SK-N-SH (cell line): Measurements from ENCODE around the gene CSNK2A2. TPM values are rescaled to one million over a fixed set of nuclear protein-coding genes. Genes with fewer than 3 reads are reported as not detected.

Experiments
- CTCF ChIA-PET: fragments of 300-600, 350-600 bp; formaldehyde crosslinking; extraction: SDS; loops from one replicate; lab custom pipeline; 2021; lab: Yijun Ruan, JAX
- POLR2A ChIA-PET: fragments of 350-600 bp; sonication (Branson Sonifier 250); formaldehyde crosslinking; extraction: SDS; loops from one replicate; lab custom pipeline; 2020; ENCODE audit warnings: antibody characterized with exemption, inconsistent platforms; lab: Yijun Ruan, JAX
- DNase-seq: peaks from one replicate; pipeline ENCODE4 v3.0.0; 2012
- H2AFZ ChIP-seq: fragments of 200-600 bp; sonication (generic); 2 replicates; pipeline ENCODE4 v1.8.1; 2016; ENCODE audit warnings: antibody characterized with exemption, mild to moderate bottlenecking, low read depth
- H3F3A ChIP-seq: fragments of 200-600 bp; sonication (generic); replicated peaks from 2 replicates; pipeline ENCODE3; 2016; ENCODE audit warnings: antibody characterized with exemption, mild to moderate bottlenecking; ENCODE audit not compliant: insufficient read depth
- H3K27ac ChIP-seq, 2 experiments: fragments of 200-500 bp in 1 of 2; fragments of 200-600 bp in 1 of 2; sonication (Bioruptor generic) in 1 of 2; sonication (generic), shearing (Covaris generic) in 1 of 2; 2 replicates each; pipeline versions ENCODE4 v1.5.1 to v1.6.1; 2014 to 2016; ENCODE audit warnings: low read depth in 2 of 2, inconsistent platforms in 1 of 2, low read length in 1 of 2, mild to moderate bottlenecking in 1 of 2, mixed read lengths in 1 of 2
- H3K27me3 ChIP-seq: fragments of 200-600 bp; sonication (generic), shearing (Covaris generic); 2 replicates; pipeline ENCODE4 v1.6.1; 2016; ENCODE audit warnings: mixed run types; ENCODE audit not compliant: insufficient read depth
- H3K36me3 ChIP-seq, 2 experiments: fragments of 200-500 bp in 1 of 2; fragments of 200-600 bp in 1 of 2; sonication (Bioruptor generic) in 1 of 2; sonication (generic) in 1 of 2; replicated peaks in 1 of 2; 2 replicates each; pipeline versions ENCODE3 to v1.5.1; 2014 to 2016; ENCODE audit warnings: low read length in 1 of 2, mild to moderate bottlenecking in 1 of 2; ENCODE audit not compliant: insufficient read depth in 2 of 2, control insufficient read depth in 1 of 2
- H3K4me1 ChIP-seq, 2 experiments: fragments of 200-500 bp in 1 of 2; fragments of 200-600 bp in 1 of 2; sonication (Bioruptor generic) in 1 of 2; sonication (generic), shearing (Covaris generic) in 1 of 2; 2 replicates each; pipeline versions ENCODE4 v1.5.1 to v1.6.1; 2014 to 2016; ENCODE audit warnings: low read depth in 1 of 2, low read length in 1 of 2, mixed run types in 1 of 2; ENCODE audit not compliant: insufficient read depth in 2 of 2, control insufficient read depth in 1 of 2
- H3K4me2 ChIP-seq: fragments of 200-600 bp; sonication (generic), shearing (Covaris generic); 2 replicates; pipeline ENCODE4 v1.6.1; 2017; ENCODE audit warnings: mixed run types
- H3K4me3 ChIP-seq, 2 experiments: fragments of 200-500 bp in 1 of 2; fragments of 200-600 bp in 1 of 2; sonication (Bioruptor generic) in 1 of 2; sonication (generic), shearing (Covaris generic) in 1 of 2; 2 replicates each; pipeline versions ENCODE4 v1.5.1 to v1.8.1; 2014 to 2016; ENCODE audit warnings: low read depth in 2 of 2, inconsistent platforms in 1 of 2, low read length in 1 of 2, mild to moderate bottlenecking in 1 of 2, mixed read lengths in 1 of 2, moderate library complexity in 1 of 2
- H3K79me2 ChIP-seq: fragments of 200-600 bp; sonication (generic); 2 replicates; pipeline ENCODE4 v1.8.1; 2017; ENCODE audit warnings: mild to moderate bottlenecking; ENCODE audit not compliant: insufficient read depth
- H3K9ac ChIP-seq: fragments of 200-600 bp; sonication (generic); 2 replicates; pipeline ENCODE4 v1.6.1; 2017; ENCODE audit warnings: mixed run types
- H3K9me2 ChIP-seq: fragments of 200-600 bp; sonication (generic); 2 replicates; pipeline ENCODE4 v1.6.1; 2017; ENCODE audit warnings: mixed run types
- H3K9me3 ChIP-seq: fragments of 200-600 bp; sonication (generic); 2 replicates; pipeline ENCODE4 v1.6.1; 2017; ENCODE audit warnings: mixed run types, mild to moderate bottlenecking, moderate library complexity
- H4K20me1 ChIP-seq: fragments of 200-600 bp; sonication (generic); 2 replicates; pipeline ENCODE4 v1.6.1; 2017; ENCODE audit warnings: mild to moderate bottlenecking, mixed run types; ENCODE audit not compliant: insufficient read depth
- CHD2 ChIP-seq: fragments of 150-350 bp; IDR thresholded peaks from 2 replicates; pipeline ENCODE4 v1.6.1; 2018; ENCODE audit warnings: low read length; ENCODE audit not compliant: partially characterized antibody
- EP300 ChIP-seq, 2 experiments: IDR thresholded peaks; 2 replicates each; pipeline versions ENCODE4 v1.4.0 to v1.6.1; 2012; ENCODE audit warnings: borderline replicate concordance in 1 of 2, low read depth in 1 of 2, low read length in 1 of 2
- EZH2phosphoT487 ChIP-seq: fragments of 200-600 bp; sonication (generic); IDR thresholded peaks from 2 replicates; pipeline ENCODE4 v1.6.1; 2017; ENCODE audit warnings: low read depth, mixed run types, mild to moderate bottlenecking, antibody characterized with exemption, moderate library complexity, borderline replicate concordance
- FOSL2 ChIP-seq: IDR thresholded peaks from 2 replicates; pipeline ENCODE4 v1.4.0; 2012; ENCODE audit warnings: low read depth, mild to moderate bottlenecking, moderate library complexity, borderline replicate concordance
- FOXJ3 ChIP-seq: sonication (generic); formaldehyde crosslinking; IDR thresholded peaks from 2 replicates; pipeline ENCODE4 v1.5.1; 2020; ENCODE audit warnings: mild to moderate bottlenecking, missing genetic modification reagents
- GABPA ChIP-seq: IDR thresholded peaks from 2 replicates; pipeline ENCODE4 v1.4.0; 2012; ENCODE audit warnings: low read depth, mild to moderate bottlenecking
- GATA2 ChIP-seq: sonication (generic); formaldehyde crosslinking; IDR thresholded peaks from 2 replicates; pipeline ENCODE4 v1.5.0; 2020; ENCODE audit warnings: mild to moderate bottlenecking, missing genetic modification reagents
- IRF3 ChIP-seq: fragments of 150-350 bp; IDR thresholded peaks from 2 replicates; pipeline ENCODE4 v1.6.1; 2016; ENCODE audit warnings: mild to moderate bottlenecking, low read depth, low read length
- JUND ChIP-seq: IDR thresholded peaks from 2 replicates; pipeline ENCODE4 v1.4.0; 2012
- MAX ChIP-seq: IDR thresholded peaks from 2 replicates; pipeline ENCODE4 v1.4.0; 2012; ENCODE audit warnings: low read depth
- NRF1 ChIP-seq: IDR thresholded peaks from 2 replicates; pipeline ENCODE4 v1.6.1; 2012; ENCODE audit warnings: low read depth, mild to moderate bottlenecking, low read length
- POLR2AphosphoS5 ChIP-seq: IDR thresholded peaks from 2 replicates; pipeline ENCODE4 v1.6.1; 2012; ENCODE audit warnings: low read depth, low read length
- RCOR1 ChIP-seq: fragments of 150-350 bp; IDR thresholded peaks from 2 replicates; pipeline ENCODE4 v1.6.1; 2017; ENCODE audit warnings: antibody characterized with exemption, low read length
- REST ChIP-seq: IDR thresholded peaks from 2 replicates; pipeline ENCODE4 v1.6.1; 2012; ENCODE audit warnings: mild to moderate bottlenecking, low read depth, low read length, moderate library complexity
- RXRA ChIP-seq: IDR thresholded peaks from 2 replicates; pipeline ENCODE4 v1.4.0; 2012; ENCODE audit warnings: low read depth, mild to moderate bottlenecking, borderline replicate concordance
- SMC3 ChIP-seq: IDR thresholded peaks from 2 replicates; pipeline ENCODE4 v1.6.1; 2012; ENCODE audit warnings: low read depth, low read length, improper control_type of control experiment
- TAF1 ChIP-seq: IDR thresholded peaks from 2 replicates; pipeline ENCODE4 v1.6.1; 2012; ENCODE audit warnings: low read depth, mild to moderate bottlenecking, low read length, moderate library complexity, borderline replicate concordance
- TCF12 ChIP-seq: IDR thresholded peaks from 2 replicates; pipeline ENCODE4 v1.4.0; 2012
- TEAD4 ChIP-seq: IDR thresholded peaks from 2 replicates; pipeline ENCODE4 v1.4.0; 2012; ENCODE audit warnings: mild to moderate bottlenecking, borderline replicate concordance; ENCODE audit not compliant: insufficient read depth
- ZBTB33 ChIP-seq: IDR thresholded peaks from 2 replicates; pipeline ENCODE4 v1.4.0; 2012; ENCODE audit warnings: low read depth, borderline replicate concordance
- WGBS: methylation state at CpG from one replicate; pipeline ENCODE4 v1.1.6; 2017; ENCODE audit warnings: low lambda C conversion rate; 5-methylcytosine and 5-hydroxymethylcytosine counted together
- polyA plus RNA-seq, 3 experiments: library from polyadenylated mRNA; depleted of rRNA; stranded (reverse); fragments of >200 nt; gene quantifications; 2 replicates each; pipeline ENCODE4 v1.2.3, GENCODE V29; 2012

Gene CSNK2A2
- polyA plus RNA-seq, 1 of the 3 experiments (the other 2 are of a cell fraction) = 25.8 TPM

- Histone ChIP-seq H3K9ac (no peak overlapping the region), H3K27me3 (peaks cover 20% of the 10 kb centered on the region; the same call in 1 of the 2 replicates), H3K4me3 (no peak overlapping the region), H3K79me2 (no peaks in the 10 kb centered on the region), H3K4me1 (no peaks in the 10 kb centered on the region), H4K20me1 (no peaks in the 10 kb centered on the region), H3K9me2 (no peaks in the 10 kb centered on the region), H2AFZ (no peak overlapping the region), H3K27ac (no peak overlapping the region), H3K9me3 (no peaks in the 10 kb centered on the region), H3K36me3 (no peaks in the 10 kb centered on the region)
- ChIA-PET POLR2A (no interaction called here), CTCF (no interaction called here)
- DNase-seq = no peak
- 52% methylated on average over 10 of the region's 10 CpGs for WGBS
- TF ChIP-seq RCOR1 = no peak
- no peak for TF ChIP-seq CHD2
- no peak for TF ChIP-seq IRF3
- TF ChIP-seq TCF12 = no peak
- no peak for TF ChIP-seq JUND
- TF ChIP-seq GABPA = no peak
- TF ChIP-seq RXRA = no peak
- TF ChIP-seq EP300 (IDR thresholded peaks at IDR 0.05; ENCODE audit: borderline replicate concordance in 1 of 2, low read depth in 1 of 2, low read length in 1 of 2) = no peak
- TF ChIP-seq EZH2phosphoT487 = no peak
- TF ChIP-seq TAF1 = no peak
- no peak for TF ChIP-seq SMC3
- no peak for TF ChIP-seq MAX
- no peak for TF ChIP-seq FOXJ3
- TF ChIP-seq POLR2AphosphoS5 = no peak
- TF ChIP-seq NRF1 = no peak
- no peak for TF ChIP-seq GATA2
- TF ChIP-seq ZBTB33 = no peak
- no peak for TF ChIP-seq REST
- no peak for TF ChIP-seq TEAD4
- TF ChIP-seq FOSL2 = no peak
- TF ChIP-seq, all 33 proteins: peak for 0
- Histone ChIP-seq H3F3A (no peaks in the 10 kb centered on the region), H3K4me2 (no peak overlapping the region)
These were observed 7.5 kb upstream of the CSNK2A2 start for GRCh38 chr16:58205276-58206036.
